HG03354 (cell line): ENCODE data around the gene ARID4A.
"Not testable (repeated sequence)": the region's sequence is repeated elsewhere in the genome, so short reads cannot be mapped to it uniquely, and the experiment has no call there.

Source experiments
- ATAC-seq: cut with Tn5 transposase; IDR thresholded peaks from one replicate; pipeline ENCODE4 v1.9.1; 2021; ENCODE audit warnings: mild to moderate bottlenecking; ENCODE audit not compliant: unreplicated experiment, poor library complexity, severe bottlenecking

ARID4A gene, protein sequence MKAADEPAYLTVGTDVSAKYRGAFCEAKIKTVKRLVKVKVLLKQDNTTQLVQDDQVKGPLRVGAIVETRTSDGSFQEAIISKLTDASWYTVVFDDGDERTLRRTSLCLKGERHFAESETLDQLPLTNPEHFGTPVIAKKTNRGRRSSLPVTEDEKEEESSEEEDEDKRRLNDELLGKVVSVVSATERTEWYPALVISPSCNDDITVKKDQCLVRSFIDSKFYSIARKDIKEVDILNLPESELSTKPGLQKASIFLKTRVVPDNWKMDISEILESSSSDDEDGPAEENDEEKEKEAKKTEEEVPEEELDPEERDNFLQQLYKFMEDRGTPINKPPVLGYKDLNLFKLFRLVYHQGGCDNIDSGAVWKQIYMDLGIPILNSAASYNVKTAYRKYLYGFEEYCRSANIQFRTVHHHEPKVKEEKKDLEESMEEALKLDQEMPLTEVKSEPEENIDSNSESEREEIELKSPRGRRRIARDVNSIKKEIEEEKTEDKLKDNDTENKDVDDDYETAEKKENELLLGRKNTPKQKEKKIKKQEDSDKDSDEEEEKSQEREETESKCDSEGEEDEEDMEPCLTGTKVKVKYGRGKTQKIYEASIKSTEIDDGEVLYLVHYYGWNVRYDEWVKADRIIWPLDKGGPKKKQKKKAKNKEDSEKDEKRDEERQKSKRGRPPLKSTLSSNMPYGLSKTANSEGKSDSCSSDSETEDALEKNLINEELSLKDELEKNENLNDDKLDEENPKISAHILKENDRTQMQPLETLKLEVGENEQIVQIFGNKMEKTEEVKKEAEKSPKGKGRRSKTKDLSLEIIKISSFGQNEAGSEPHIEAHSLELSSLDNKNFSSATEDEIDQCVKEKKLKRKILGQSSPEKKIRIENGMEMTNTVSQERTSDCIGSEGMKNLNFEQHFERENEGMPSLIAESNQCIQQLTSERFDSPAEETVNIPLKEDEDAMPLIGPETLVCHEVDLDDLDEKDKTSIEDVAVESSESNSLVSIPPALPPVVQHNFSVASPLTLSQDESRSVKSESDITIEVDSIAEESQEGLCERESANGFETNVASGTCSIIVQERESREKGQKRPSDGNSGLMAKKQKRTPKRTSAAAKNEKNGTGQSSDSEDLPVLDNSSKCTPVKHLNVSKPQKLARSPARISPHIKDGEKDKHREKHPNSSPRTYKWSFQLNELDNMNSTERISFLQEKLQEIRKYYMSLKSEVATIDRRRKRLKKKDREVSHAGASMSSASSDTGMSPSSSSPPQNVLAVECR

GRCh38 chr14:58298477-58299400, at the start of gene ARID4A:
ARID4A (plus strand) TSS chr14:58298555; CDS start chr14:58299855, 1,300 bp downstream.
- peak; percentile 15 for ATAC-seq

DNA sequence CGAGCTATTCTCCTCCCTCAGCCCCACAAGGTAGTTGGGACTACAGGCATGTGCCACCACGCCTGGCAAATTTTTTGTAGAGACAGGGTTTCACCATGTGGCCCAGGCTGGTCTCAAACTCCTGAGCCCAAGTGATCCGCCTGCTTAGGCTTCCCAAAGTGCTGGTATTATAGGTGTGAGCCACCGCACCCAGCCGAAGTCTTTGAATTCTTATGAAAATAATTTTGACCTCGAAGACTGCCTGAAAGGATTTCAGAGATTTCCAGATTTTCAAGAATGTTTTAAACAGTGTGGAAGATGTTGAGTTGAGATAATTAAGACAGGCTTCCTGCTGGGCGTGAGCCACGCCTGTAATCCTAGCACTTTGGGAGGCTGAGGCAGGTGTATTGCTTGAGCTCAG, 48.7 kb upstream of the ARID4A start:
- ATAC-seq = no peak

DNA sequence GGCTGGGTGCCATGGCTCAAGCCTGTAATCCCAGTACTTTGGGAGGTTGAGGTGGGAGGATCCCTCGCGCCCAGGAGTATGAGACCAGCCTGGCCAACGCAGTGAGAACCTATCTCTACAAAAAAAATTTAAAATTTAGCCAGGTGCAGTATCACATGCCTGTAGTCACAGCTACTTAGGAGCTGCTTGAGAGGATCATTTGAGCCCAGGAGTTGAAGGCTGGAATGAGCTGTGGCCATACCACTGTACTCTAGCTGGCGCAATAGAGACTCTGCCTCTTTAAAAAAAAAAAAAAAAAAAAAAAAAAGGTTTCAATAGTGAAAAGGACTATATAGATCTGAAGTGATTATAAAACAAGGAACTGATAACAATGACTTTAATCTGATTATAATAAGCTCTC, 40.2 kb upstream of the ARID4A start:
- ATAC-seq = no peak

GRCh38 chr14:58262005-58262404, 36.4 kb upstream of the ARID4A start:
- ATAC-seq = not testable (repeated sequence)

GRCh38 chr14:58265401-58265800, 33.0 kb upstream of the ARID4A start:
- no peak for ATAC-seq

GRCh38 chr14:58270628-58271027, 27.7 kb upstream of the ARID4A start:
- ATAC-seq = no peak

DNA sequence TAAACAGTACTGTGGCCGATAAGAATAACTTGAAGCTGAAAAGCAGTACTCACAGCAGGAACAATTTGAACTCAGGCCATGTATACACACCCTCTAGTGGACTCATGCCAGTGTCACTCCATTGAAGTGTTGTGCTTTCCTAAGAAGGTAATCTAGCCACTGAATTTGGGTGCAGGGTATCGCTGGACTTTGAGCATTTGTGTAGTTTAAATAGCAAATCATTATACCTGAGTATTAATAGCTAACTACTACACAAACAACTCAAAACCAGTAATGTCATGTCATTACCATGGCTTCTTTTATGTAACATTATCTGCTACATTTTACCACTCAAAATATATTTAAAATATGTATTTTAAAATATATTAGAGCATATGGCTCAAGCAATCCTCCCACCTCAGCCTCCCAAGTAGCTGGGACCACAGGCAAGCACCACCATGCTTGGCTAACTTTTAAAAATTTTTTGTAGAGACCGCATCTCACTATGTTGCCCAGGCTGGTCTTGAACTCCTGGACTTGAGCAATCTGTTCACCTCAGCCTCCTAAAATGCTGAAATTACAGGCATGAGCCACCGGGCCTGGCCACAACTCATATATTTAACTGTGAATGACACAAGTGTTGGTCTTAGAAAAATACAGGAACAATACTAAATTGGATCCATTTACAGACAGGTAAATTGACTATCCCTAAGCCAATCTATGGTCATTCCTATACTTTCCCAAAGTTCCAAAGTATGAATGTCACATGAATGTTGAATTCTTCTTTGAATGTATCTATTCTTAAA, 25.6 kb upstream of the ARID4A start:
- ATAC-seq = no peak

DNA sequence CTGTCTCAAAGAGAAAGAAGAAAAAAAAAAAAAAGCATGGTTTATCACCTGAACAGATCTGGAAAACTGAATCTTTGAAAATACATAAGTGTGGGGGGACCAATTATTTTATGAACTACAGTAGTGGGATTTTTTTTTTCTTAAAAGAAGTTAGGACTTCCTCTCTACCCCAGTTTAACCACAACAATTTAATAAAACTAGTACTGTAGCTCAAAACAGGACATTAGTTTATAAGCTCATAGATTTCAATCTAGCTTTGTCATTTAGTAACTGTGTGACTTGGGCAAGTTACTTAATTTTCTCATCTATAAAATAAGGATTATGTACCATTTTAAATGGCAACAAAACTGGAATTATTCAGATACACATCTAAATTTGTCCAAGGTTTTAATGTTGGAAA, 23.5 kb upstream of the ARID4A start:
- ATAC-seq = no peak

- no peak for ATAC-seq
These were observed 22.7 kb upstream of the ARID4A start for GRCh38 chr14:58275527-58276190.

- no peak for ATAC-seq
These were observed 22.1 kb upstream of the ARID4A start for GRCh38 chr14:58276208-58276607.

- no peak for ATAC-seq
These were observed 20.2 kb upstream of the ARID4A start for GRCh38 chr14:58278177-58278576.

- ATAC-seq = peak; percentile 78
These were observed 17.2 kb upstream of the ARID4A start for GRCh38 chr14:58280954-58281787.

DNA sequence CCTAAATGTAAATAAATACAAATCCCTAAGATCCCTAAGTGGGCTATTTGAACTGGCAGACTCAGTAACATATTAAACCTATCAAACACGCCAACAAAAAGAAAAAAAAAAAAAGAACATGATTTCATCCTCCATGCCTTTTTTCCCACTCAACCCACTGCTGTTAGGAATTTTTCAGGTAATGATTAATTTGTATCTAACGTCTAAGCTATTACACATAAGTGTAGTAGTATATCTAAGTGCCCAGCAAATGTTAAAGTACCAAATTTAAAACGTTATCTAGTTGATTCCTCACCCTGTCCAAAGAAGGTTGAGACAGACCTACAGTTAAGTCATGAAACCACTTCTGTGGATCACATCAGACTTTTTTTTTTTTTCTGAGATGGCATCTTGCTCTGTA, 16.4 kb upstream of the ARID4A start:
- ATAC-seq = no peak

DNA sequence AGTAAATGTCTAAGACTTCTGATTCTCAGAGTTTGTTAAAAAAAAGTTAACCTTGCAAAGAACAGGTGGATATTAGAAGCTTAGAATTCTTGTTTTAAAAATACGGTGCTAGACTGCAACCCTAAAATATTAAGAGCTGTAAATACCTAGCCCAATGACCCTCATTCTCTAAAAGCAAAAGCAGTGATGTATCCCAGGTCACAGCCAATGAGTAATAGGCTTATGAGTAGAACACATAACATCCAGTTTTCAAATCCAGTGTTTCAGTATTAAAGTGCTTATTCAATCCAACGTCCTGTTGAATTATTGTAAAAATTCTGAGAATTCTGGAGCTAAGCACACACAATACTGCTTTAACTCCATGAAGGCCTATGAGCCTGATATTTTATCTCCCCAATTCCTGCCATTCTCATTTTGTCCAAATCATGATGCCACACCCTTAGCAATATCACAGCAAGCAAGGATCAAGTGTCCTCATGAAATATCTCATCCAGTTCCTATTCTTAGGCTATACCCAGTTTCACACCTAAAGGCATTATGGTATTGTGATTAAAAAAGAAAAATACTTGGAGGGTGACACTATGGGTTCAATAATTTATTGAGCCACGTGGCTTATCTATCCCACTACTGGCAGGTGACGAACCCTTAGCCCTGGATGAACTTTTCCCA, 15.3 kb upstream of the ARID4A start:
- no peak for ATAC-seq

DNA sequence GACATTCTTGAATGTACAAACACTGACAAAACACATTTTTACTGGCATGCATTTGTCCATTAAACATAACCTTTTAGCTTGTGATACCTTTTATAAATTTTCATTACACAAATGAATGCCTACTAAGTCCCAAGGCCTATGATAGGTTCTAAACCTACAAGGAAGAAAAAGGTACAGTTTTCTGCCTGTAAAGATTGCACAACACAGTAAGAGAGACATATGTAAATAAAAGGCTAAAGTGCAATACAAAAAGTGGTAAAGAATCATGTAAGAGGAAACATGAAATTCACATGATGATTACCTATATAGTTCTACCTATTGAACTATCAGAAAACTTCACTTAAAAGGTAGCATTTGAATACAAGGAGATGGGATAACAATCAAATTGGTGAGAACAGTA, 14.6 kb upstream of the ARID4A start:
- ATAC-seq = no peak

DNA sequence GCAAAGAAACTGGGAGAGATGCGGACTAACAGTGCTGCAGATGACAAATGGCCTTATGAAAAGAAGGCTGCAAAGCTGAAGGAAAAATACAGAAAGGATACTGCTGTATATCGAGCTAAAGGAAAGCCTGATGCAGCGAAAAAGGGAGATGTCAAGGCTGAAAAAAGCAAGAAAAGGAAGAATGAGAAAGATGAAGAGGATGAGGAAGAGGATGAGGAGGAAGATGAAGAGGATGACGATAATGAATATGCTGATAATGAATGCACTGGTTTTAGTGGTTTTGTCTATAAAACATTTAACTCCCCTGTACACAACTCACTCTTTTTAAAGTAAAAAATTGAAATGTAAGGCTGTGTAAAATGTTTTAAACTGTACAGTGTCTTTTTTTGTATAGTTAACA, 13.2 kb upstream of the ARID4A start:
- no peak for ATAC-seq
